Uterus (tissue), 4 donors: Measurements from ENCODE around the gene STT3A. TPM values are rescaled to one million over a fixed set of nuclear protein-coding genes. Genes with fewer than 3 reads are reported as not detected.
"Not testable (repeated sequence)": the region's sequence is repeated elsewhere in the genome, so short reads cannot be mapped to it uniquely, and the experiment has no call there.

Experiments used
- DNase-seq, 2 donors: peaks; one replicate each; pipeline ENCODE4 v3.0.0-alpha.2; 2019 to 2020
- H3K27ac ChIP-seq, 2 donors: fragments of 200-600 bp; sonication (generic); 1 replicate in 1 of 2; 2 replicates in 1 of 2; pipeline ENCODE4 v1.5.1; 2016 to 2018
- H3K27me3 ChIP-seq, 2 donors: fragments of 200-600 bp; sonication (generic); one replicate each; pipeline ENCODE4 v1.5.1; 2018 to 2019; ENCODE audit warnings: control low read depth in 1 of 2
- H3K36me3 ChIP-seq, 2 donors: fragments of 200-600 bp; sonication (generic); one replicate each; pipeline ENCODE4 v1.5.1; 2019; ENCODE audit warnings: control low read depth in 1 of 2
- H3K4me1 ChIP-seq, 2 donors: fragments of 200-600 bp; sonication (generic); one replicate each; pipeline ENCODE4 v1.5.1; 2018 to 2019; ENCODE audit warnings: control low read depth in 1 of 2
- H3K4me3 ChIP-seq, 2 donors: fragments of 200-600 bp; sonication (generic); 1 replicate in 1 of 2; 2 replicates in 1 of 2; pipeline ENCODE4 v1.5.1; 2018 to 2019; ENCODE audit warnings: mild to moderate bottlenecking in 1 of 2
- H3K9me3 ChIP-seq, 2 donors: fragments of 200-600 bp; sonication (generic); one replicate each; pipeline ENCODE4 v1.5.1; 2019; ENCODE audit warnings: control low read depth in 1 of 2
- POLR2A ChIP-seq, 2 donors: fragments of 450-650 bp; IDR thresholded peaks; one replicate each; pipeline ENCODE4 v1.6.1; 2016; ENCODE audit warnings: antibody characterized with exemption in 2 of 2, mild to moderate bottlenecking in 1 of 2, moderate library complexity in 1 of 2
- intact Hi-C: fragments of 100-400 bp; cut with DNase I; formaldehyde crosslinking; loops from one replicate; pipeline ENCODE4 v1.15.1; 2023; ENCODE audit warnings: low total_unique reads
- total RNA-seq, 4 donors: library from RNA; depleted of rRNA in 3 of 4; stranded (reverse); fragments of >200 nt in 3 of 4; gene quantifications; one replicate each; pipeline versions ENCODE4 v1.1.0 to v1.2.4, GENCODE V29; 2014 to 2023
- TF ChIP-seq, protein P1 (sequence below), 4 experiments: fragments of 200-600 bp in 2 of 4; fragments of 450-650 bp in 2 of 4; sonication (generic) in 2 of 4; IDR thresholded peaks; one replicate each; pipeline ENCODE4 v1.5.1; 2016 to 2019; ENCODE audit warnings: antibody characterized with exemption in 4 of 4, mild to moderate bottlenecking in 2 of 4, moderate library complexity in 1 of 4
- donor health status: DM: yes; HTN: yes; CAD: no.

Gene STT3A
- total RNA-seq, 4 donors from 2014 or later, result 66.6 to 183 (median 105) TPM

DNA sequence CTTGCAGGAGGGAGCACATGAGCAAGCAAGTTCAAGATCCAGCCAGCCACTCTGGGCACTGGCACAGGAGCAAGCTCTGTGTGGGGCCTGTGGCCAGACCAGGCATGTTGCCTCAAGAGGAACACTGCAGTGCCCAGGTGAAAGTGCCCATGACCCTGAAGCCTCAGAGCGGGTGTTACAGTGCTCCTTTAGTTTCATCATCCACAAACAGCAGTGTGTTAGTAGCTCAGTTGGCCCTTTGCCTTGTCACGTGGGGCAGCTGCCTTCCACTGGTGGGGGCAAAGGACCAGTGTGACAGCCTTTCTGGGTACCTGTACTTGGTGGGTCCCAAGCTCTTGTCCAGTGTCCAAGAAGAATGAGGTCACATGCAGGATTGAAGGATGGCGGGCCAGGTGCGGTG, 26.4 kb upstream of the STT3A start:
- Histone ChIP-seq H3K27ac (no peak overlapping the region), H3K36me3 (no peaks in the 10 kb centered on the region), H3K4me1 (no peaks in the 10 kb centered on the region), H3K4me3 (no peak overlapping the region), H3K9me3 (no peaks in the 10 kb centered on the region), H3K27me3 (no peaks in the 10 kb centered on the region)
- no peak for DNase-seq
- intact Hi-C loops, result no loop called here
- TF ChIP-seq POLR2A (IDR thresholded peaks at IDR 0.05), result no peak
- TF ChIP-seq, protein P1, sequence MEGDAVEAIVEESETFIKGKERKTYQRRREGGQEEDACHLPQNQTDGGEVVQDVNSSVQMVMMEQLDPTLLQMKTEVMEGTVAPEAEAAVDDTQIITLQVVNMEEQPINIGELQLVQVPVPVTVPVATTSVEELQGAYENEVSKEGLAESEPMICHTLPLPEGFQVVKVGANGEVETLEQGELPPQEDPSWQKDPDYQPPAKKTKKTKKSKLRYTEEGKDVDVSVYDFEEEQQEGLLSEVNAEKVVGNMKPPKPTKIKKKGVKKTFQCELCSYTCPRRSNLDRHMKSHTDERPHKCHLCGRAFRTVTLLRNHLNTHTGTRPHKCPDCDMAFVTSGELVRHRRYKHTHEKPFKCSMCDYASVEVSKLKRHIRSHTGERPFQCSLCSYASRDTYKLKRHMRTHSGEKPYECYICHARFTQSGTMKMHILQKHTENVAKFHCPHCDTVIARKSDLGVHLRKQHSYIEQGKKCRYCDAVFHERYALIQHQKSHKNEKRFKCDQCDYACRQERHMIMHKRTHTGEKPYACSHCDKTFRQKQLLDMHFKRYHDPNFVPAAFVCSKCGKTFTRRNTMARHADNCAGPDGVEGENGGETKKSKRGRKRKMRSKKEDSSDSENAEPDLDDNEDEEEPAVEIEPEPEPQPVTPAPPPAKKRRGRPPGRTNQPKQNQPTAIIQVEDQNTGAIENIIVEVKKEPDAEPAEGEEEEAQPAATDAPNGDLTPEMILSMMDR (IDR thresholded peaks at IDR 0.05), result no peak

DNA sequence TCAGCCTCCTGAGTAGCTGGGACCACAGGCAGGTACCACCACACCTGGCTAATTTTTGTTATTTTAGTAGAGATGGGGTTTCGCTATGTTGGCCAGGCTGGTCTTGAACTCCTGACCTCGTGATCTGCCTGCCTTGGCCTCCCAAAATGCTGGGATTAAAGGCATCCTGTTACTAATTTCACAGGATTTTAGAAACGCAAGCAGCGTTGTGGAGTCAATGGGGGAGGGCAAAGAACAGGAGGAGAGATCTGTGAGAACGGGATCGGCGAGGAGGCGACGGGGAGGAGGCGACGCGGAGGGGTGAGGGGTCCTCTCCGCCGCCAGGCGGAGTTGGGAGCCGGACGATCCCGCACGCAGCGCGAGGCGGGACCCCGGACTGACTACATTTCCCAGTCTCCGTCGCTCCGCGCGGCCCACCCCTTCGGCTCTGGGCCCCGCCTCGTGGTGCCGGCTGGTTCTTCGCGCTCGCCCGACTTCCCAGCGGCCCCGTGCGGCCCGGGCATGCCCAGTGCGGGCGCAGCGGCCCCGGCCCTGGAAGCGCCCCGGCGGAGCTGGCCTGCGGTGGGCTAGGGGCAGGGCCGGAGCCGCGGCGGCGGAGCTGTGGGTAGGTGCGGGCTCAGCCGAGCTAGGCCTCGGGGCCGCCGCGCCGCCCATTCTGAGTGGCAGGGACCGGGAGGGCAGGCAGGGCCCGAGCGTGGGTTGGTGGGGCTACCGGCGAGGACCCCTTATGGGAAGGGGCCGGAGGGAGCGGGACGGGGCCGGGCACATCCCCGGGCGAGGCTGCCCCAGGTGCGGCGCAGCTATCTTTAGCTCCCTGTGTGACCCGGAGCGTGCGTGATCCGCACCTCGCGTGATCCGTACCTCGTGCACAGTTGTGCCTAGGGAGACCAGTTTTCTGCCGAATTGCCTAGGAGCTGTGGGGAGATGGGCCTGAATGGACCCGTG, 23.4 kb upstream of the STT3A start, which contains the start of gene EI24:
Gene EI24 (plus strand): TSS at position 508 of the 945 bp plus-strand sequence. CDS start 3,051 bp downstream, outside the sequence.
- Histone ChIP-seq H3K36me3 (no peaks in the 10 kb centered on the region), H3K27ac (peak within 1 kb of the TSS; percentile 74 to 89), H3K4me1 (no peaks in the 10 kb centered on the region), H3K9me3 (no peaks in the 10 kb centered on the region), H3K27me3 (no peaks in the 10 kb centered on the region), H3K4me3 (peak within 1 kb of the TSS; percentile 54 to 87)
- intact Hi-C loops, result no loop called here
- TF ChIP-seq POLR2A (IDR thresholded peaks at IDR 0.05), result peak; percentile 54 to 83
- TF ChIP-seq, protein P1 (IDR thresholded peaks at IDR 0.05), result peak; percentile 64 to 79 (median 72)
- DNase-seq, result peak; percentile 86 to 91

DNA sequence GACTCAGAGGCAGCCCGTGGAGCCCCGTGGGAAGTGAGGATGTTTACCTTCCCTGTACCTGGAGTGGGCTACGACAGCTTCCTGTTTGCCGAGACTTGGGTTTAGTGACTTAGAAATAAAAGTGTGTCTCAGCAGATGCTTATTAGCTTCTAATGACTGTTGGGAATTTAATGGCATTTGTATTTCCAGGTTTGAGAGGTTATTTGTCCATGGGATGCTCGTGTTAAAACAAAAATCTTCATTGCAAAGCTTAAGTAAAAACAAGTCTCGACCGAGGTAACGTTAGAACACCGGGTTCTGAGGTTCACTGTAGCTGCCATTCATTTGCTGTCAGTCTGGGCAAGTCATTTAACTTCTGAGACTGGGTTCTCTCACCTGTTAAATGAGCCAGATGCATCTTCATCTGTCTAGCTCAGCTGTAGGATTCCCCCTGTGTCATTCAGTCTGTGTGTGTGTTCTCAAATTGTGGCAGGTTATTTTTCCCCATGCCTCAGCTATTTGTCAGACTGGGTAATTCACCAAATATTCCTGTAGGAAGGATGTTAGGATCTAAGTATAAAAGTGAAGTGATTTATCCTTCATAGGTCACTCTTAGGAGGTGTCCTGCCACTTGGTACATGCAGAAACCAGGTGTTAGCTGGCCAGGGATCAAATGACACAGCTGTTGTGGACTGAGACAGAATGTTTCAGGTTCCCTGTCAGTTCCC, 22.6 kb upstream of the STT3A start:
- DNase-seq, result no peak
- no peaks in the 10 kb centered on the region for H3K4me1 ChIP-seq
- intact Hi-C loops, result no loop called here
- H3K36me3 ChIP-seq, result no peaks in the 10 kb centered on the region
- H3K27me3 ChIP-seq, result no peaks in the 10 kb centered on the region
- peak overlapping the region; percentile 54 to 87 for H3K4me3 ChIP-seq
- TF ChIP-seq POLR2A (IDR thresholded peaks at IDR 0.05), result no peak
- TF ChIP-seq, protein P1 (IDR thresholded peaks at IDR 0.05), result no peak
- H3K9me3 ChIP-seq, result no peaks in the 10 kb centered on the region
- H3K27ac ChIP-seq, result peak overlapping the region; percentile 74 to 89

DNA sequence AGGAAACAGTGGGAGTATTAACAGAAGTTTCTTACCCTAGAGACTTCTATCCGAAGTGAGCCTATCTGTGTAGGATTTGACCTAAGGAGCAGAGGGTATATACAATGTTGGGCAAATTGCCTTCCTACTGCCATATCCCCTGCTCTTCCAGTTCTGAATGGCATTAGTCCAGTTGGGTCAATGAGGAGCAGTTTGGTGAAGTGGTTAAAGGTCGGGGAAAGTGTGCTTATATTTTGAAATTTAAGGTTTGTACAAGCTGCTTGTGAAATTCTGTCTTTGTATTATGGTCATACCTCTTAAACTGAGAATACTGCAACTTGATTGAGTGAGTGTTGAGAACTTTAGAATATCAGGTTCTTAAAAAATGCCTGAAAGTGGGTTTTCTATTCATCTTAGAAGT, 21.7 kb upstream of the STT3A start:
- intact Hi-C loops, result no loop called here
- Histone ChIP-seq H3K36me3 (no peaks in the 10 kb centered on the region), H3K9me3 (no peaks in the 10 kb centered on the region), H3K4me3 (no peak overlapping the region), H3K4me1 (no peaks in the 10 kb centered on the region), H3K27me3 (no peaks in the 10 kb centered on the region), H3K27ac (no peak overlapping the region)
- DNase-seq, result no peak
- no peak for TF ChIP-seq POLR2A (IDR thresholded peaks at IDR 0.05)
- TF ChIP-seq, protein P1 (IDR thresholded peaks at IDR 0.05), result no peak

DNA sequence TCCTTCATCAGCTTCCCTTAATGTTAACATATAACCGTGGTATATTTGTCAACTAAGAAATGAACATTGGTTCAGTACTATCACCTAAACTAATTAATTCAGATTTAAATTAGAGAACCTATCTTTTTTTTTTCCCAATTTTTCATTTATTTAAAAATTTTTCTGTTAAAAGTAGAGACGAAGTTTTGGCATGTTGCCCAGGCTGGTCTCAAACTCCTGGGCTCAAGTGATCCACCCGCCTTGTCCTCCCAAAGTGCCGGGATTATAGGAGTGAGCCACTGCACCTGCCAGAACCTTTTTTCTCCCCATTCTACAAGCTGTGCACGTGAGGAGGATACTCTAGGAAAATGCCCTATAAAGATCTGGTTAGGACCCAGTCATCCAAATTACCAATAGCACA, 19.7 kb upstream of the STT3A start:
- no peaks in the 10 kb centered on the region for H3K9me3 ChIP-seq
- no peak overlapping the region for H3K4me3 ChIP-seq
- H3K36me3 ChIP-seq, result no peaks in the 10 kb centered on the region
- no peak overlapping the region for H3K27ac ChIP-seq
- H3K4me1 ChIP-seq, result no peaks in the 10 kb centered on the region
- intact Hi-C loops, result no loop called here
- TF ChIP-seq POLR2A (IDR thresholded peaks at IDR 0.05), result no peak
- TF ChIP-seq, protein P1 (IDR thresholded peaks at IDR 0.05), result no peak
- no peak for DNase-seq
- no peaks in the 10 kb centered on the region for H3K27me3 ChIP-seq

DNA sequence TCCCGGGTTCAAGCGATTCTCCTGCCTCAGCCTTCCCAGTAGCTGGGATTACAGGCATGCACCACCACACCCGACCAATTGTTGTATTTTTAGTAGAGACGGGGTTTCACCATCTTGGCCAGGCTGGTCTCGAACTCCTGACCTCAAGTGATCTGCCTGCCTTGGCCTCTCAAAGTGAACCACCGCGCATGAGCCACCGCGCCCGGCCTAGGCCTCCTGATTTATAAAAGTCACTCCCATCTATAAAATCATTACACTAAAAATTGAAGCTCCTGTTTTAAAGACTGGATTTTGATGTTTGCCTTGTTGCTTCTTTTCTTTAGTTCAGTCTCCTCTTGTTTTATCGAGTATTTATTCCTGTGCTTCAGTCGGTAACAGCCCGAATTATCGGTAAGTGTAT, 15.5 kb upstream of the STT3A start:
- H3K27ac ChIP-seq, H3K4me1 ChIP-seq, H3K36me3 ChIP-seq, DNase-seq, H3K4me3 ChIP-seq, H3K9me3 ChIP-seq, intact Hi-C loops, H3K27me3 ChIP-seq: not testable (repeated sequence)
